ENCODE data around the gene TSEN54. TPM values are rescaled to one million over a fixed set of nuclear protein-coding genes. Genes with fewer than 3 reads are reported as not detected.
"Not testable (repeated sequence)": the region's sequence is repeated elsewhere in the genome, so short reads cannot be mapped to it uniquely, and the experiment has no call there.

Gene TSEN54
- total RNA-seq, 1 donor from 2014 or later = 25.3 TPM

GRCh38 chr17:75516619-75517296, 430 bp downstream of the TSEN54 start:
- peak overlapping the region; percentile 75 for H3K4me3 ChIP-seq (ENCODE audit: low read depth, low read length)
- peaks cover 6% of the 10 kb centered on the region for H3K36me3 ChIP-seq (ENCODE audit: control insufficient read depth, insufficient read depth, low read length)
- TF ChIP-seq, protein P1, sequence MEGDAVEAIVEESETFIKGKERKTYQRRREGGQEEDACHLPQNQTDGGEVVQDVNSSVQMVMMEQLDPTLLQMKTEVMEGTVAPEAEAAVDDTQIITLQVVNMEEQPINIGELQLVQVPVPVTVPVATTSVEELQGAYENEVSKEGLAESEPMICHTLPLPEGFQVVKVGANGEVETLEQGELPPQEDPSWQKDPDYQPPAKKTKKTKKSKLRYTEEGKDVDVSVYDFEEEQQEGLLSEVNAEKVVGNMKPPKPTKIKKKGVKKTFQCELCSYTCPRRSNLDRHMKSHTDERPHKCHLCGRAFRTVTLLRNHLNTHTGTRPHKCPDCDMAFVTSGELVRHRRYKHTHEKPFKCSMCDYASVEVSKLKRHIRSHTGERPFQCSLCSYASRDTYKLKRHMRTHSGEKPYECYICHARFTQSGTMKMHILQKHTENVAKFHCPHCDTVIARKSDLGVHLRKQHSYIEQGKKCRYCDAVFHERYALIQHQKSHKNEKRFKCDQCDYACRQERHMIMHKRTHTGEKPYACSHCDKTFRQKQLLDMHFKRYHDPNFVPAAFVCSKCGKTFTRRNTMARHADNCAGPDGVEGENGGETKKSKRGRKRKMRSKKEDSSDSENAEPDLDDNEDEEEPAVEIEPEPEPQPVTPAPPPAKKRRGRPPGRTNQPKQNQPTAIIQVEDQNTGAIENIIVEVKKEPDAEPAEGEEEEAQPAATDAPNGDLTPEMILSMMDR (IDR thresholded peaks at IDR 0.05; ENCODE audit: insufficient read depth, low read length, severe bottlenecking) = no peak
- FAIRE-seq = no peak
- DNase-seq (ENCODE audit: low read depth) = no peak
- H3K27me3 ChIP-seq (ENCODE audit: control insufficient read depth, insufficient read depth, low read length) = no peaks in the 10 kb centered on the region

- Histone ChIP-seq H3K36me3 (ENCODE audit: control insufficient read depth, insufficient read depth, low read length) (peaks cover 6% of the 10 kb centered on the region), H3K4me3 (ENCODE audit: low read depth, low read length) (peak overlapping the region; percentile 75), H3K27me3 (ENCODE audit: control insufficient read depth, insufficient read depth, low read length) (no peaks in the 10 kb centered on the region)
- TF ChIP-seq, protein P1 (IDR thresholded peaks at IDR 0.05; ENCODE audit: insufficient read depth, low read length, severe bottlenecking) = no peak
- FAIRE-seq (no peak), DNase-seq (ENCODE audit: low read depth) (no peak)
Measured at GRCh38 chr17:75517297-75517865, 1.1 kb downstream of the TSEN54 start.

- no peak for DNase-seq (ENCODE audit: low read depth)
- Histone ChIP-seq H3K36me3 (ENCODE audit: control insufficient read depth, insufficient read depth, low read length) (peaks cover 6% of the 10 kb centered on the region), H3K4me3 (ENCODE audit: low read depth, low read length) (no peak overlapping the region), H3K27me3 (ENCODE audit: control insufficient read depth, insufficient read depth, low read length) (no peaks in the 10 kb centered on the region)
- FAIRE-seq = no peak
- TF ChIP-seq, protein P1 (IDR thresholded peaks at IDR 0.05; ENCODE audit: insufficient read depth, low read length, severe bottlenecking) = no peak
Measured at GRCh38 chr17:75518201-75518600, 1.9 kb downstream of the TSEN54 start.

- H3K4me3 ChIP-seq (ENCODE audit: low read depth, low read length) = no peak overlapping the region
- no peaks in the 10 kb centered on the region for H3K27me3 ChIP-seq (ENCODE audit: control insufficient read depth, insufficient read depth, low read length)
- peak; percentile 23 for FAIRE-seq
- DNase-seq (ENCODE audit: low read depth) = no peak
- peaks cover 5% of the 10 kb centered on the region for H3K36me3 ChIP-seq (ENCODE audit: control insufficient read depth, insufficient read depth, low read length)
- TF ChIP-seq, protein P1 (IDR thresholded peaks at IDR 0.05; ENCODE audit: insufficient read depth, low read length, severe bottlenecking) = no peak
Measured at GRCh38 chr17:75518983-75519537, 2.7 kb downstream of the TSEN54 start.

- DNase-seq (ENCODE audit: low read depth); FAIRE-seq; H3K27me3 ChIP-seq (ENCODE audit: control insufficient read depth, insufficient read depth, low read length); H3K36me3 ChIP-seq (ENCODE audit: control insufficient read depth, insufficient read depth, low read length); H3K4me3 ChIP-seq (ENCODE audit: low read depth, low read length): not testable (repeated sequence)
Measured at GRCh38 chr17:75520413-75520812, 4.1 kb downstream of the TSEN54 start.

DNA sequence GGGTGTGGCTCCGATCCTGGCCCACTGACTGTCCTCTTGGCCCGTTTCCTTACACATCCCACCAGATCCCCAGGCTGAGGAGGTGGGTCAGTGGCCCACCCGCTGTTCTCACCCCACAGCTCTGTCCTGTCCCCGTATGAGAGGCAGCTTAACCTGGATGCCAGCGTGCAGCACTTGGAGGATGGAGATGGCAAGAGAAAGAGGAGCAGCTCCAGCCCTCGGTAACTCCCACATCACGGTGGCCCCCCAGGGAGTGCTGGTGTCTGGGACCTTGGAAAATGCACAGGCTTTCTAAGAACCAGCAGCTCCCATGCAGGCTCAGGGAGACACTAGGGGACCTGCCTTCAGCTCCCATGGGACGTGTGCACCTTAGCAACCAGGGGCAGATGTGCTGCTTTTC, 5.0 kb downstream of the TSEN54 start:
- Histone ChIP-seq H3K27me3 (ENCODE audit: control insufficient read depth, insufficient read depth, low read length) (no peaks in the 10 kb centered on the region), H3K36me3 (ENCODE audit: control insufficient read depth, insufficient read depth, low read length) (peaks cover 6% of the 10 kb centered on the region), H3K4me3 (ENCODE audit: low read depth, low read length) (no peak overlapping the region)
- FAIRE-seq (no peak), DNase-seq (ENCODE audit: low read depth) (no peak)
- TF ChIP-seq, protein P1 (IDR thresholded peaks at IDR 0.05; ENCODE audit: insufficient read depth, low read length, severe bottlenecking) = no peak
